HepG2 (cell line): ENCODE results near the gene TIMM10. TPM values are rescaled to one million over a fixed set of nuclear protein-coding genes. Genes with fewer than 3 reads are reported as not detected.

Experiments
- ATAC-seq: fragments of 200-7000 bp; cut with Tn5 transposase; 3 replicates; pipeline ENCODE4 v1.9.1; 2020; ENCODE audit warnings: mild to moderate bottlenecking, moderate library complexity
- BruUV-seq: library from RNA; stranded (reverse); fragments of 400-500 nt; replicated peaks from 2 replicates; lab custom pipeline; 2021; lab: Mats Ljungman, UMichigan
- CTCF ChIA-PET: fragments of 300-600 bp; formaldehyde crosslinking; extraction: SDS; loops from one replicate; lab custom pipeline; 2021; ENCODE audit warnings: low total read pairs, inconsistent platforms, low intra/inter-chr PET ratio; lab: Yijun Ruan, JAX
- POLR2A ChIA-PET: fragments of 350-600 bp; sonication (Branson Sonifier 250); formaldehyde crosslinking; loops from one replicate; lab custom pipeline; 2020; ENCODE audit warnings: antibody characterized with exemption, inconsistent platforms; lab: Yijun Ruan, JAX
- DNase-seq: peaks from one replicate; pipeline ENCODE4 v3.0.0-alpha.2; 2015; ENCODE audit warnings: low spot score
- FAIRE-seq: peaks from 3 replicates; lab custom pipeline; 2011; peaks lifted over from hg19 to GRCh38; lab: Jason Lieb, UNC
- H2AFZ ChIP-seq: one replicate; pipeline ENCODE4 v1.6.1; 2011; ENCODE audit warnings: low read length, inconsistent platforms
- H3K27ac ChIP-seq: fragments of 300-600 bp; 3 replicates; pipeline ENCODE4 v1.8.0; 2011; ENCODE audit warnings: mixed run types, mild to moderate bottlenecking, mixed read lengths, low read length, inconsistent platforms; ENCODE audit not compliant: insufficient read depth; ENCODE audit errors: extremely low read length
- H3K27me3 ChIP-seq, 2 experiments: fragments of 200-600 bp in 1 of 2; 2 replicates in 1 of 2; 3 replicates in 1 of 2; pipeline versions ENCODE4 v1.6.0 to v1.8.0; 2011; ENCODE audit warnings: low read length in 2 of 2, mild to moderate bottlenecking in 2 of 2, moderate library complexity in 2 of 2, inconsistent platforms in 1 of 2; ENCODE audit not compliant: insufficient read depth in 2 of 2, control insufficient read depth in 1 of 2
- H3K36me3 ChIP-seq, 2 experiments: fragments of 200-600 bp in 1 of 2; replicated peaks in 1 of 2; 2 replicates in 1 of 2; 3 replicates in 1 of 2; pipeline versions ENCODE4 v1.5.1 to v1.8.0; 2011; ENCODE audit warnings: low read length in 2 of 2, inconsistent platforms in 1 of 2; ENCODE audit not compliant: insufficient read depth in 2 of 2, control insufficient read depth in 1 of 2
- H3K4me1 ChIP-seq: 2 replicates; pipeline ENCODE4 v1.5.1; 2012; ENCODE audit warnings: low read length, inconsistent platforms; ENCODE audit not compliant: insufficient read depth
- H3K4me2 ChIP-seq: 2 replicates; pipeline ENCODE4 v1.6.0; 2011; ENCODE audit warnings: low read depth, low read length, inconsistent platforms
- H3K4me3 ChIP-seq, 3 experiments: fragments of 200-600 bp in 1 of 3; sonication (generic), shearing (Covaris generic) in 1 of 3; replicated peaks in 1 of 3; 2 replicates each; pipeline ENCODE4 v1.5.1; 2011 to 2016; ENCODE audit warnings: low read length in 3 of 3, inconsistent platforms in 2 of 3, low read depth in 2 of 3, mild to moderate bottlenecking in 2 of 3, control low read depth in 1 of 3, mixed read lengths in 1 of 3; ENCODE audit not compliant: insufficient read depth in 1 of 3
- H3K79me2 ChIP-seq: one replicate; pipeline ENCODE4 v1.6.1; 2011; ENCODE audit warnings: low read length, inconsistent platforms; ENCODE audit not compliant: insufficient read depth
- H3K9ac ChIP-seq: 2 replicates; pipeline ENCODE4 v1.6.0; 2011; ENCODE audit warnings: mild to moderate bottlenecking, low read depth, low read length, inconsistent platforms; ENCODE audit not compliant: insufficient read depth
- H3K9me3 ChIP-seq: 2 replicates; pipeline ENCODE4 v1.5.1; 2012; ENCODE audit warnings: mild to moderate bottlenecking, low read length
- H4K20me1 ChIP-seq: 2 replicates; pipeline ENCODE4 v1.6.0; 2011; ENCODE audit warnings: inconsistent platforms, mild to moderate bottlenecking, low read length, moderate library complexity; ENCODE audit not compliant: insufficient read depth
- ZNF230 ChIP-seq: sonication (generic); formaldehyde crosslinking; IDR thresholded peaks from 2 replicates; pipeline ENCODE4 v1.4.0; 2020; ENCODE audit warnings: mild to moderate bottlenecking, missing genetic modification reagents
- ZNF563 ChIP-seq: sonication (generic); formaldehyde crosslinking; IDR thresholded peaks from 2 replicates; pipeline ENCODE4 v1.8.0; 2022; ENCODE audit warnings: mild to moderate bottlenecking, moderate library complexity, missing genetic modification reagents
- ZNF607 ChIP-seq: sonication (generic); formaldehyde crosslinking; IDR thresholded peaks from 2 replicates; pipeline ENCODE4 v1.5.1; 2020; ENCODE audit warnings: missing genetic modification reagents, mild to moderate bottlenecking, borderline replicate concordance
- ZSCAN31 ChIP-seq: sonication (generic); formaldehyde crosslinking; IDR thresholded peaks from 2 replicates; pipeline ENCODE4 v1.5.0; 2020; ENCODE audit warnings: low read depth, mild to moderate bottlenecking, missing genetic modification reagents
- WGBS: methylation state at CpG from one replicate; pipeline ENCODE4 v1.1.6; 2017; ENCODE audit warnings: low lambda C conversion rate; 5-methylcytosine and 5-hydroxymethylcytosine counted together
- in situ Hi-C: cut with HindIII; loops from 2 replicates; pipeline ENCODE4 v1.10.0; 2017; ENCODE audit warnings: low pct_unique_long_range_greater_than_20kb; ENCODE audit not compliant: extremely low pct_ligation_motif_present
- intact Hi-C: fragments of 100-400 bp; cut with micrococcal nuclease; formaldehyde crosslinking; loops from one replicate; pipeline ENCODE4 v1.10.0; 2022; ENCODE audit not compliant: unreplicated experiment
- polyA plus RNA-seq, 8 experiments: library from polyadenylated mRNA; depleted of rRNA in 3 of 8; stranded (reverse) in 7 of 8; unstranded in 1 of 8; fragments of >200 nt; fragmentation: Illumina TruSeq in 4 of 8; extraction: Trizol in 4 of 8; gene quantifications; 2 replicates each; pipeline versions ENCODE4 v1.2.1 to v1.2.3, GENCODE V29; 2011 to 2016; ENCODE audit warnings: low read depth in 4 of 8, missing spikeins in 1 of 8, mixed read lengths in 1 of 8; ENCODE audit not compliant: insufficient read depth in 1 of 8
- total RNA-seq, 5 experiments: library from RNA; depleted of rRNA; stranded (reverse); fragments of >200 nt; fragmentation: Illumina TruSeq; extraction: Trizol; gene quantifications; 2 replicates each; pipeline ENCODE4 v1.2.3, GENCODE V29; 2016; ENCODE audit warnings: low read depth in 1 of 5
- TF ChIP-seq, protein P1 (sequence below): IDR thresholded peaks from 2 replicates; pipeline ENCODE4 v1.6.1; 2016; ENCODE audit warnings: low read depth
- TF ChIP-seq, protein P2 (sequence below): sonication (generic); formaldehyde crosslinking; IDR thresholded peaks from 2 replicates; pipeline ENCODE4 v1.8.1; 2023; ENCODE audit warnings: missing genetic modification reagents, inconsistent platforms, borderline replicate concordance

TIMM10 gene
- total and polyA plus RNA-seq, 2 of the 13 experiments (the other 11 are each of a cell fraction or from before 2014, with no cell fraction given), result 67.8 to 82.2 TPM

DNA sequence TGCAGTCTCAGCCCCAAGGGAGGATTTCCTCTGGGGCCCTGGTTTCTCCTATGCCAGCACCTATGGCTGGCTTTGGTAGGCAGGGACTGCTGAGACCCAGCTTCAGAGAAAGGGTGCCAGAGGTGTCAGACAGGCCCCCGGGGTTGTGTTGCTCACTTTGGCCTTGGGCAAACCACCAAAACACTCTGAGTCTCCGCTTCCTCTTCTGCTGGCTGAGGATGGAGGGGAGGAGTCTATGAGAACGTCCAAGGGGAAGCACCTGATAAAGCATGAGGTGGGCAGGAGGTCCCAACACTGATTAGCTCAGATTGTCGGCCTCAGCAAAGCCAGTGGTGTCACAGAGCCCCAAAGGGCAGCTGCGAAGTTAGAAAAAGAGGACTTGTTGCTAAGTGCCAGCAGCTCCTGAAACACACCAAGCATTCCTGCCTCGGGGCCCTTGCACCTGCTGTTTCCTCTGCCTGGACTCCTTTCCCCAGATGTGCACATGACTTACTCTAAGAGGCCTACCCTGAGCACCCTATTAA, 17.4 kb upstream of the TIMM10 start:
- intact Hi-C loops, result no loop called here
- H3K4me1 ChIP-seq, result peaks cover 40% of the 10 kb centered on the region
- BruUV-seq, result no TSS peak
- TF ChIP-seq, protein P1, sequence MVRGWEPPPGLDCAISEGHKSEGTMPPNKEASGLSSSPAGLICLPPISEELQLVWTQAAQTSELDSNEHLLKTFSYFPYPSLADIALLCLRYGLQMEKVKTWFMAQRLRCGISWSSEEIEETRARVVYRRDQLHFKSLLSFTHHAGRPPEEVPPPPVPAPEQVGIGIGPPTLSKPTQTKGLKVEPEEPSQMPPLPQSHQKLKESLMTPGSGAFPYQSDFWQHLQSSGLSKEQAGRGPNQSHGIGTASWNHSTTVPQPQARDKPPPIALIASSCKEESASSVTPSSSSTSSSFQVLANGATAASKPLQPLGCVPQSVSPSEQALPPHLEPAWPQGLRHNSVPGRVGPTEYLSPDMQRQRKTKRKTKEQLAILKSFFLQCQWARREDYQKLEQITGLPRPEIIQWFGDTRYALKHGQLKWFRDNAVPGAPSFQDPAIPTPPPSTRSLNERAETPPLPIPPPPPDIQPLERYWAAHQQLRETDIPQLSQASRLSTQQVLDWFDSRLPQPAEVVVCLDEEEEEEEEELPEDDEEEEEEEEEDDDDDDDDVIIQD (CRISPR knock-in tag), result no peak
- TF ChIP-seq ZNF230 (CRISPR knock-in tag) (no peak), ZSCAN31 (CRISPR knock-in tag) (no peak), ZNF563 (CRISPR knock-in tag) (no peak), ZNF607 (no peak)
- TF ChIP-seq, protein P2, sequence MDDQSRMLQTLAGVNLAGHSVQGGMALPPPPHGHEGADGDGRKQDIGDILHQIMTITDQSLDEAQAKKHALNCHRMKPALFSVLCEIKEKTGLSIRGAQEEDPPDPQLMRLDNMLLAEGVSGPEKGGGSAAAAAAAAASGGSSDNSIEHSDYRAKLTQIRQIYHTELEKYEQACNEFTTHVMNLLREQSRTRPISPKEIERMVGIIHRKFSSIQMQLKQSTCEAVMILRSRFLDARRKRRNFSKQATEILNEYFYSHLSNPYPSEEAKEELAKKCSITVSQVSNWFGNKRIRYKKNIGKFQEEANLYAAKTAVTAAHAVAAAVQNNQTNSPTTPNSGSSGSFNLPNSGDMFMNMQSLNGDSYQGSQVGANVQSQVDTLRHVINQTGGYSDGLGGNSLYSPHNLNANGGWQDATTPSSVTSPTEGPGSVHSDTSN (CRISPR knock-in tag), result no peak
- TF ChIP-seq, all 625 proteins: peak for 0
- FAIRE-seq (no peak), ATAC-seq (no peak), DNase-seq (no peak)
- Histone ChIP-seq H3K4me3 (no peak overlapping the region), H3K27me3 (peaks cover 0 to 4% of the 10 kb centered on the region in 2 experiments; a peak in 2 of 5 replicates), H3K4me2 (no peak overlapping the region), H3K27ac (no peak overlapping the region), H2AFZ (no peak overlapping the region), H3K79me2 (no peaks in the 10 kb centered on the region), H3K9me3 (no peaks in the 10 kb centered on the region), H4K20me1 (no peaks in the 10 kb centered on the region), H3K36me3 (0 out of 5 replicates have a peak, but pooled peaks cover 1 to 8% of the 10 kb centered on the region in 2 experiments), H3K9ac (no peak overlapping the region)
- ChIA-PET POLR2A (no interaction called here), CTCF (interaction anchor here (1.1 to 1.4 kb wide), 2 partner anchors 94 to 98 kb away, joined by 3 to 7 read pairs; no protein-coding TSS in a partner anchor)
- in situ Hi-C loops, result no loop called here
- WGBS, result 57% methylated on average over 6 of the region's 6 CpGs
